Tracheal epithelial cell (primary cell): ENCODE data around the gene ARMCX4. TPM values are rescaled to one million over a fixed set of nuclear protein-coding genes. Genes with fewer than 3 reads are reported as not detected.

Source experiments
- total RNA-seq: library from RNA; depleted of rRNA; stranded (reverse); fragments of >200 nt; gene quantifications from 2 replicates; pipeline ENCODE4 v1.2.1, GENCODE V29; 2014

The ARMCX4 gene
- 0.43 and 0.72 TPM in 2 replicates for total RNA-seq

DNA sequence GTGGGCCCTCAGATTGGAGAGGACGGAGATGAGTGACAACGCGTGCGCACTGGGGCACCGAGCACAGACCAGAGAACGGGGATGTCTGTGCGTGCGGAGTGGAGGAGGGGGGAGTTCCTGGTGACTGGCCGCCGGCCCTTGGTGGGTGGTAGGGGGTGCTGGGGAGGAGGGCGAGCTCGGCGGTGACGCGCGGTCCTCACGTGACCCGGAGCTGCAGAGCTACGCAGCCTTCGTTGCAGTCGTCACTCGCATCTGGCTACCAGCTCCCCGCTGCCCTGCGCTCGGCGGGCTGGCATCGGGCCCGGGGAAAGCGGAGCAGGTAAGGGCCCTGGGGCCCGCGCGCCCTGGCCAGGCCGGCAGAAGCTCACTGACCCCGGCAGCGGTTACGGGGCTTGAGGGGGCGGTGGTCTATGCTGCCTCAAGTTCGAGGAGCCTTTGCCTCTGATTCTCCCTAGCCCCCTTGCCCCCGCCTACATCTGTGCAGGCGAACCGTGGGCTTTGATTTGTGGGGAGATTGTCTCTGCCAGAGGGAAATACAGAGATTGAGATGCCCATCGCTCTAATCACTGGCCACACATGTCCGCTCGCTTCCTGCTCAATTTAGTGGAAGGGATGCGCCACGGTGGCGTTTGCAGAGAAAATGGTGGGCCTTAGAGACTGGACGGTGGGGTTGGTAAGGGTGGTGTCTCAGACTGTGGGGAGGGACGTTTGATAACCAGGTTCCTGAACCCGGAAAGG lies at the start of gene ARMCX4:
Gene ARMCX4 (plus strand): TSS at position 245 of the 738 bp plus-strand sequence. CDS start 3,134 bp downstream, outside the sequence.

Other genes with a start within 250 kb of the ARMCX4 start
- 0.21 and 0.24 TPM in 2 replicates for gene TAF7L, start 194.1 kb upstream of the ARMCX4 start, total RNA-seq
- gene TIMM8A, start 136.7 kb upstream of the ARMCX4 start, total RNA-seq, result 4.1 and 4.9 TPM in 2 replicates
- not detected in 2 replicates for gene BTK, start 99.3 kb upstream of the ARMCX4 start, total RNA-seq
- 349 and 594 TPM in 2 replicates for gene RPL36A, start 94.4 kb upstream of the ARMCX4 start, total RNA-seq
- gene GLA, start 77.5 kb upstream of the ARMCX4 start, total RNA-seq, result 13.4 and 29.9 TPM in 2 replicates
- 47.1 and 54.5 TPM in 2 replicates for gene HNRNPH2, start 77.2 kb upstream of the ARMCX4 start, total RNA-seq
- 7.2 and 15.7 TPM in 2 replicates for gene ARMCX1, start 65.1 kb downstream of the ARMCX4 start, total RNA-seq
- 15.1 and 21.0 TPM in 2 replicates for gene ARMCX6, start 132.5 kb downstream of the ARMCX4 start, total RNA-seq
- 24.3 and 36.4 TPM in 2 replicates for gene ARMCX3, start 137.7 kb downstream of the ARMCX4 start, total RNA-seq
- gene ARMCX2, start 174.4 kb downstream of the ARMCX4 start, total RNA-seq, result 37.9 and 58.3 TPM in 2 replicates